Heart left ventricle (tissue), 13 donors: ENCODE data around the gene MATN1.

Experiments used
- CTCF ChIP-seq, 12 donors: fragments of 200-600 bp; sonication (generic) in 4 of 12; IDR thresholded peaks; one replicate each; pipeline versions ENCODE4 v1.5.0 to v1.8.0; 2018 to 2022; ENCODE audit warnings: antibody characterized with exemption in 12 of 12, mild to moderate bottlenecking in 5 of 12
- POLR2A ChIP-seq, 2 donors: fragments of 450-650 bp; IDR thresholded peaks; one replicate each; pipeline ENCODE4 v1.6.1; 2017; ENCODE audit warnings: antibody characterized with exemption in 2 of 2, mild to moderate bottlenecking in 2 of 2, moderate library complexity in 2 of 2
- donor health status: ischemic (EF 13 %, LVEDD 7.1; RV severe dilation, severe dysfunction).
- donor health status: DM: no; HTN: yes; CAD: no.
- donor health status: DM: no; HTN: no; CAD: no.
- donor health status: ischemic (EF 25% LVEDD 6.9; RV normal size, moderate dysfunction).
- donor health status: ischemic (EF 25% LVEDD 5.7; RV mildly dilated, moderate dysfunction).
- donor health status: ischemic (EF 35%, LVEDD 5.7; RV mildly dilated, moderate dysfunction).
- donor health status: nonischemic (EF 11% LVEDD 7.7; RV severe dilation, severe dysfunction).
- donor health status: DM: yes; HTN: yes; CAD: no.
- donor health status: PGD.
- donor health status: ischemic (EF 29% LVEDD 5.4; RV normal size, mild dysfunction).
- donor health status: nonischemic (EF 23%, LVEDD 6.1; RV moderate dilation, normal function).

DNA sequence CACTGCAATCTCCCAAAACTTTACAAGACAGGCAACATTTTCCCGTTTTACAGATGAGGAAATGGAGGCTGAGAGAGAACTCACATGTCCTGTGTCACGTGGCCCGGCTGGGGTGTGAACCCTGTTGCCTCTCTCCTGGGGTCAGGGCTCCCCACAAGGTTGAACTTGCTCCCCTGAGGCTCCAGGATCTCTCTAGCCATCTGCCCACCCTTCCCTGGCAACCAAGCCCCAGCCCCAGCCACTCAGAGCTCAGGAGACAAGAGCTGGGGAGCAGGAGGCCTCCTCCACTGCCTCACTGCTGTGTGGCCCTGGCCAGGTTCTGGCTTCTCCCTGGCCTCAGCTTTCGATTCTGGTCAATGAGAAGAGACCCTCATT lies 22.4 kb upstream of the MATN1 start:
- no peak for TF ChIP-seq CTCF (IDR thresholded peaks at IDR 0.05)
- no peak for TF ChIP-seq POLR2A (IDR thresholded peaks at IDR 0.05)
